ENCODE measurements around the gene USP1.
A peak's percentile ranks its signal among the peaks of the same experiment; 100 is the strongest.

DNA sequence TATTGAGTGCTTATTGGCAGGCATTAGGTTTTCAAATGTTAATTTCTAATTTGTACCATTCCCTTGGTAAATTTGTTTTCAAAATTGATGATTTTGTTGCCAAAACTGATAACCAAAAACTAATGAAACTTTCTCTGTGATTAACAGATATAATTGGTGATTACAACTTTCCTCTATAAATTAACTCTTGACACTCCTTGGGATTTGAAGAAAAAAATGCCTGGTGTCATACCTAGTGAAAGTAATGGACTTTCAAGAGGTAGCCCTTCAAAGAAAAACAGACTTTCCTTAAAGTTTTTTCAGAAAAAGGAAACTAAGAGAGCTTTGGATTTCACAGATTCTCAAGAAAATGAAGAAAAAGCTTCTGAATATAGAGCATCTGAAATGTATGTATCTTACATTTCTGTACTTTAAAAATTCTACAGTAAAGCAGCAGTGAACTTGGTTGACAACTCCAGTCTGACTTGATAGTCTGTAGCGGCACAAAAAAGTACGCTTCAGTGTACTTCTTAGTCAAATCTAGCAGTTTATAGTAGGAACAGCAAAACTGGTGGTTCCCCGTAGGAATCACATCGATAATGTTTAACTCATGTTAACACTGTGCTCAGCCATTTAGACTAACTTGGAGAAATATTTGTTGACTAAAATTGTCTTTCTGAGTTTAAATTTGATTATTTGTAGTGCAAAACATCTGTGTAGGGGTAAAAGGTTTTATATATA lies 3.0 kb downstream of the USP1 start:
- TF ChIP-seq, protein P1, sequence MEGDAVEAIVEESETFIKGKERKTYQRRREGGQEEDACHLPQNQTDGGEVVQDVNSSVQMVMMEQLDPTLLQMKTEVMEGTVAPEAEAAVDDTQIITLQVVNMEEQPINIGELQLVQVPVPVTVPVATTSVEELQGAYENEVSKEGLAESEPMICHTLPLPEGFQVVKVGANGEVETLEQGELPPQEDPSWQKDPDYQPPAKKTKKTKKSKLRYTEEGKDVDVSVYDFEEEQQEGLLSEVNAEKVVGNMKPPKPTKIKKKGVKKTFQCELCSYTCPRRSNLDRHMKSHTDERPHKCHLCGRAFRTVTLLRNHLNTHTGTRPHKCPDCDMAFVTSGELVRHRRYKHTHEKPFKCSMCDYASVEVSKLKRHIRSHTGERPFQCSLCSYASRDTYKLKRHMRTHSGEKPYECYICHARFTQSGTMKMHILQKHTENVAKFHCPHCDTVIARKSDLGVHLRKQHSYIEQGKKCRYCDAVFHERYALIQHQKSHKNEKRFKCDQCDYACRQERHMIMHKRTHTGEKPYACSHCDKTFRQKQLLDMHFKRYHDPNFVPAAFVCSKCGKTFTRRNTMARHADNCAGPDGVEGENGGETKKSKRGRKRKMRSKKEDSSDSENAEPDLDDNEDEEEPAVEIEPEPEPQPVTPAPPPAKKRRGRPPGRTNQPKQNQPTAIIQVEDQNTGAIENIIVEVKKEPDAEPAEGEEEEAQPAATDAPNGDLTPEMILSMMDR (IDR thresholded peaks at IDR 0.05), result peak in 1 of 7 experiments; percentile 3
- no peak for TF ChIP-seq POLR2A (IDR thresholded peaks at IDR 0.05)
